ENCODE measurements around the gene GFAP. TPM values are rescaled to one million over a fixed set of nuclear protein-coding genes. Genes with fewer than 3 reads are reported as not detected.

Gene GFAP
- not detected in 3 replicates for total RNA-seq

DNA sequence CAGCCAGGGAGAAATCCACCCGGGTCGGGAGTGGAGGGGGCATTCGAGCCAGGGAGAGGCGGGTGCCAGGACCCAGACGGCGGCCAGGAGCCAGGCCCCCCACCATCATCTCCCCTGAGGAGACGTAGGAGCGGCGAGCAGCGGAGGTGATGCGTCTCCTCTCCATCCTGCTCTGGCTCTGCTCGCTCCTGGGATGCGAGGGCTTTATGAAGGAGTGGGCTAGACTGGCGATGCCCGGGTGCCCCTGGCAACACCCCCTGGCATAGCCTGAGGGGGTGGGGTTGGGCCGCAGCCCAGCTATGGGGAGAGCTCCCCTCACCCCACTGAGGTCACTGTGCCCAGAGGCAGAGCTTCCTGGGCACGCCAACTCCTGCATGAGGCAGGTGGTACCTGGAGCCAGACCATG is at the start of gene GFAP:
GFAP (minus strand) TSS at position 180 of the 406 bp plus-strand sequence; CDS start at position 166, 14 bp downstream.
- Mint-ChIP-seq H3K27ac (no peak within 1 kb of the TSS), H3K4me1 (peaks cover 2% of the 10 kb centered on the region), H3K4me3 (no peak within 1 kb of the TSS), H3K9me3 (no peaks in the 10 kb centered on the region), H3K36me3 (no peaks in the 10 kb centered on the region), H3K27me3 (ENCODE audit: low read depth) (peaks cover 47% of the 10 kb centered on the region)
- TF ChIP-seq, protein P1, sequence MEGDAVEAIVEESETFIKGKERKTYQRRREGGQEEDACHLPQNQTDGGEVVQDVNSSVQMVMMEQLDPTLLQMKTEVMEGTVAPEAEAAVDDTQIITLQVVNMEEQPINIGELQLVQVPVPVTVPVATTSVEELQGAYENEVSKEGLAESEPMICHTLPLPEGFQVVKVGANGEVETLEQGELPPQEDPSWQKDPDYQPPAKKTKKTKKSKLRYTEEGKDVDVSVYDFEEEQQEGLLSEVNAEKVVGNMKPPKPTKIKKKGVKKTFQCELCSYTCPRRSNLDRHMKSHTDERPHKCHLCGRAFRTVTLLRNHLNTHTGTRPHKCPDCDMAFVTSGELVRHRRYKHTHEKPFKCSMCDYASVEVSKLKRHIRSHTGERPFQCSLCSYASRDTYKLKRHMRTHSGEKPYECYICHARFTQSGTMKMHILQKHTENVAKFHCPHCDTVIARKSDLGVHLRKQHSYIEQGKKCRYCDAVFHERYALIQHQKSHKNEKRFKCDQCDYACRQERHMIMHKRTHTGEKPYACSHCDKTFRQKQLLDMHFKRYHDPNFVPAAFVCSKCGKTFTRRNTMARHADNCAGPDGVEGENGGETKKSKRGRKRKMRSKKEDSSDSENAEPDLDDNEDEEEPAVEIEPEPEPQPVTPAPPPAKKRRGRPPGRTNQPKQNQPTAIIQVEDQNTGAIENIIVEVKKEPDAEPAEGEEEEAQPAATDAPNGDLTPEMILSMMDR (IDR thresholded peaks at IDR 0.05; ENCODE audit: unreplicated experiment): no peak
- no peak for DNase-seq (ENCODE audit: low spot score in 2 of 2, unreplicated experiment in 2 of 2)

DNA sequence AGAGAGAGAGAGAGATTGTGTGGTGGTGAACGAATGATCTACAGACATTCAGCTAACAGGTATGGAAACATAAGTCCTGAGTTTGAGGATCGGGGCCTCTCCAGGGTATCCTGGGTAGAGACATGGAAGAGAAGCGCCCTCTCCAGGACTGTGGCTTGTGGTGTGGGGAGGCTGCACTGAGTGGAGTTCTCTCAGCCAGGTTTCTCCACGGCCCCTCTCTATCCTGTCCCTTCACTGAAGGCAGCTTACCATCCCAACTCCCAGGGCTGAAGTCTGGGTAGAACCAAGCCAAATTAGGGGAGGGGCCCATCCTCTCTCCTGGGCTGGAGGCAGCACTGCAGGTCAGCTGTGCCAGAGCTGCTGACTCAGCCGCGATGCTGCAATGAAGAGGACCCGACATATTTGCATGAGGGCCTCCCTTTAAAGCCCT is 46.6 kb upstream of the GFAP start:
- Mint-ChIP-seq H3K4me3 (no peak overlapping the region), H3K27ac (no peak overlapping the region), H3K27me3 (ENCODE audit: low read depth) (peaks cover 41% of the 10 kb centered on the region), H3K4me1 (peaks cover 7% of the 10 kb centered on the region), H3K9me3 (no peaks in the 10 kb centered on the region), H3K36me3 (no peaks in the 10 kb centered on the region)
- TF ChIP-seq, protein P1 (IDR thresholded peaks at IDR 0.05; ENCODE audit: unreplicated experiment): no peak
- no peak for DNase-seq (ENCODE audit: low spot score in 2 of 2, unreplicated experiment in 2 of 2)

DNA sequence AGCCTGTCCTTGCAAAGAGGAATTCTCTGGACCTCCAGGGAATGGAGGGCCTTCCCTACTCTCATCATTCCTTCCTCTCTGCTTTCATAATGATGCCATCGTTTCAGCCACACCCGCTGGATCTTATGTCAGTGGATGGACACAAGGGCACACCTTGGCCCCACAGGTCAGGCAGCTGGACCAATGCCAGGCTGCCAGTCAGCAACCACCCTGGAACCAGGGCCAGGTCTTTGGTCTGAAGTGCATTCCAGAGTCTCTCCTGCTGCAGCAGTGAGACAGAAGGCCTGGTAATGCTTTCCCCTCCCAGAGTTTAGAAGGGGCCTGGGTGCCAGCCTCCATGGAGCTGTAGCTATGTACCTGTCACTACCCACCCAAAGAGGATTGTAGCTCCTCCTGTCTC is 45.4 kb upstream of the GFAP start:
- peaks cover 32% of the 10 kb centered on the region for H3K27me3 Mint-ChIP-seq (ENCODE audit: low read depth)
- no peaks in the 10 kb centered on the region for H3K36me3 Mint-ChIP-seq
- peaks cover 6% of the 10 kb centered on the region for H3K4me1 Mint-ChIP-seq
- no peak overlapping the region for H3K27ac Mint-ChIP-seq
- DNase-seq (ENCODE audit: low spot score in 2 of 2, unreplicated experiment in 2 of 2): no peak
- H3K9me3 Mint-ChIP-seq: no peaks in the 10 kb centered on the region
- TF ChIP-seq, protein P1 (IDR thresholded peaks at IDR 0.05; ENCODE audit: unreplicated experiment): no peak
- no peak overlapping the region for H3K4me3 Mint-ChIP-seq

DNA sequence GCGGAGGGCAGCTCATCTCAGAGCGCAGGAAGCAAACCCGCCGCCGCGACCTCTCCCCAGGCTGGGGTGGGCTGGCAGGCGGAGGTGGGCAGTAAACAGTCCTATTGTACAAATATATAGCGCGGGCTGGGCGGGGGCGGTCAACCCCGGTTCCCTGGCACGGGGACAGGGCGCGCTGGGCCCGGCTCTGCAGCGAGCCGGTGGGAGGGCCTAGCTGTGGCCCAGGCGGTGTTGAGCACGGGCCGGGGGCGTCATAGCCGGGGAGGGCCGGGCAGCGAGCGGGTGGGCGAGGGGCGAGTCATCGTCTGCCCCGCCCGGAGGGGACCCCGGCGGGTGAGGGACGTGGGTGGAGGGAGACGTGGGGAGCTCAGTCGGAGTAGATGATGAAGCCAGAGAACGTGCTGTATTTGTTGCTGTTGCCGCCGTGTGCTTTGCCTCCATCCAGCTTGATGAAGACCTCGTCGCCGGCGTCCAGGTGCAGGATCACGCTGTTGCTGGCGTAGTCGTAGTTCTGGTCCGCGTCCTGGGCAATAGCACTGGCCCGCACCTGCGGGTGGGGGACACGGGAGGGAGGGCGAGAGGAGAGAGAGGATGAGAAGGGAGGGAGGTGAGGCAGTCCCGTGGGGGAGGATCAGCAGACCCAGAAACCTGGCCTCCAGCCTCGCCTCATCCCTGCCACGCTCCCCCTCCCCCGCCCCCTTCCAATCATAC is 44.7 kb upstream of the GFAP start:
- peaks cover 29% of the 10 kb centered on the region for H3K27me3 Mint-ChIP-seq (ENCODE audit: low read depth)
- peaks cover 6% of the 10 kb centered on the region for H3K4me1 Mint-ChIP-seq
- no peaks in the 10 kb centered on the region for H3K9me3 Mint-ChIP-seq
- TF ChIP-seq, protein P1 (IDR thresholded peaks at IDR 0.05; ENCODE audit: unreplicated experiment): no peak
- no peak for DNase-seq (ENCODE audit: low spot score in 2 of 2, unreplicated experiment in 2 of 2)
- H3K27ac Mint-ChIP-seq: no peak overlapping the region
- no peak overlapping the region for H3K4me3 Mint-ChIP-seq
- H3K36me3 Mint-ChIP-seq: no peaks in the 10 kb centered on the region

DNA sequence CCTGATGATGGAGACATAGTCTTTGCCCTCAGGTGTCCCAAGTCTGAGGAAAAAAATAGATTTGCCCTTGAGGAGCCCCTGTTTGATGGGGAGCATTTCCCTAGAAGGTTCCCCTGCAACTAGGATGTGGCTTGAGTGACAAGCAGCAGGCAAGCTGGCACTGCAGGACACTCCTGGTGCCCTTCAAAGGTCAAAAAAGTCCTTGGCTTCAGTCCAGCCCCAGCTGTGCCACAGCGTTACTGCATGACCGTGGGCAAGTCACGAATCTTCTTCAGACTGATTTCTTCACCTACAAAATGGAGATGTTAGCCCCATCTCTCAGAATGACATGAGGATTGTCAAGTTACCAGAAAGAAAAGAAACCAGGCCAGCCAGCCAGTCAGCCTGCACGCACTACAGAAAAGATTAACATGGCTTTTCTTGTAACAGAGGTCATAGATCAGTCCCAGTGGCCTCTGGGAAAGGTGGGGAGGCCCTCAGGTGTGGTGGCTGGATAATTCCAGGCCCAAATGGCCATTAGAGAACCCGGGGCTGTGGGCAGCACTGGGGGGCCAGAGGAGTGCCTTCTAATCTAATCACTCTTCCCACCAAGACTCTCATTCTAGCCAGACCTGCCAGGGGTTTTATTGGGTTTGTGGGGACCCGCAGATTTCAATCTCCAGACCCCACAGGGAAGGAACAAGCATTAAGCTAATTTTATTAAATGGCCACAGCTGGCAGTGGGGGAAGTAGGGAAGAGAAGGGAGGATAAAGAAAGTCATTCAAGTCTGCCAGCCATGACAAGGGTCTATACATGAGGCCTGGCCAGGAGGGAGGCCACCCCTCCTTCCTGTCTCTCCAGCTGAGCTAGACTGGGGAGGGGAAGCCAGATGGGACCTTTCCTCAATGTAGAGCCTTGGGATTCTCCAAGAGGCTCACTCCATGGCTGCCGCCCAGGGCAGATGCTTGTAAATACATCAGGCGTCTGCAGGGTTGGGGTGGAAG is 42.0 kb upstream of the GFAP start:
- no peaks in the 10 kb centered on the region for H3K9me3 Mint-ChIP-seq
- H3K4me3 Mint-ChIP-seq: no peak overlapping the region
- TF ChIP-seq, protein P1 (IDR thresholded peaks at IDR 0.05; ENCODE audit: unreplicated experiment): no peak
- peaks cover 7% of the 10 kb centered on the region for H3K27me3 Mint-ChIP-seq (ENCODE audit: low read depth)
- no peak overlapping the region for H3K27ac Mint-ChIP-seq
- H3K4me1 Mint-ChIP-seq: peaks cover 6% of the 10 kb centered on the region
- H3K36me3 Mint-ChIP-seq: no peaks in the 10 kb centered on the region
- no peak for DNase-seq (ENCODE audit: low spot score in 2 of 2, unreplicated experiment in 2 of 2)
